GM12878 (cell line): ENCODE results near the gene CCM2. TPM values are rescaled to one million over a fixed set of nuclear protein-coding genes. Genes with fewer than 3 reads are reported as not detected.

Experiments
- ATAC-seq: fragments of 200-7000 bp; cut with Tn5 transposase; 3 replicates; pipeline ENCODE4 v1.9.1; 2020; ENCODE audit warnings: mild to moderate bottlenecking, moderate library complexity
- BruUV-seq: library from RNA; stranded (reverse); fragments of 400-500 nt; replicated peaks from 2 replicates; lab custom pipeline; 2021; lab: Mats Ljungman, UMichigan
- CTCF ChIA-PET: fragments of 300-600 bp; sonication (Branson Sonifier 250); formaldehyde crosslinking; extraction: SDS; loops from one replicate; lab custom pipeline; 2021; ENCODE audit warnings: inconsistent platforms; lab: Yijun Ruan, JAX
- POLR2A ChIA-PET: fragments of 350-600 bp; formaldehyde crosslinking; extraction: SDS; loops from one replicate; lab custom pipeline; 2021; ENCODE audit warnings: inconsistent platforms; lab: Charles Lee
- RAD21 ChIA-PET: fragments of 300-600 bp; sonication (Branson Sonifier 250); formaldehyde crosslinking; loops from one replicate; lab custom pipeline; 2023; ENCODE audit warnings: antibody characterized with exemption; ENCODE audit not compliant: unreplicated experiment; lab: Charles Lee
- SMC1A ChIA-PET: fragments of 300-600 bp; sonication (Branson Sonifier 250); formaldehyde crosslinking; loops from one replicate; lab custom pipeline; 2023; ENCODE audit not compliant: unreplicated experiment, uncharacterized antibody; lab: Charles Lee
- DNase-seq: peaks from one replicate; pipeline ENCODE4 v3.0.0-alpha.2; 2011; ENCODE audit warnings: low read depth, low spot score
- FAIRE-seq: peaks from 3 replicates; lab custom pipeline; 2011; peaks lifted over from hg19 to GRCh38; lab: Jason Lieb, UNC
- H2AFZ ChIP-seq: 2 replicates; pipeline ENCODE4 v1.6.0; 2011; ENCODE audit warnings: low read depth, low read length, control low read depth; ENCODE audit not compliant: control insufficient read depth
- H3K27ac ChIP-seq: 2 replicates; pipeline ENCODE4 v1.5.1; 2011; ENCODE audit warnings: control low read depth; ENCODE audit not compliant: control insufficient read depth, insufficient read depth
- H3K27me3 ChIP-seq, 2 experiments: replicated peaks in 1 of 2; 2 replicates each; pipeline versions ENCODE4 v1.6.0 to v1.6.1; 2011; ENCODE audit warnings: low read length in 1 of 2; ENCODE audit not compliant: control insufficient read depth in 2 of 2, insufficient read depth in 2 of 2
- H3K36me3 ChIP-seq, 2 experiments: 2 replicates each; pipeline ENCODE4 v1.5.1; 2011; ENCODE audit warnings: low read length in 1 of 2; ENCODE audit not compliant: control insufficient read depth in 2 of 2, insufficient read depth in 2 of 2
- H3K4me1 ChIP-seq: 2 replicates; pipeline ENCODE4 v1.6.1; 2011; ENCODE audit warnings: mild to moderate bottlenecking, low read length, moderate library complexity, mixed read lengths; ENCODE audit not compliant: control insufficient read depth, insufficient read depth
- H3K4me2 ChIP-seq: 2 replicates; pipeline ENCODE4 v1.6.0; 2011; ENCODE audit warnings: control low read depth; ENCODE audit not compliant: control insufficient read depth, insufficient read depth
- H3K4me3 ChIP-seq: fragments of 200-600 bp; sonication (generic); 2 replicates; pipeline ENCODE4 v1.5.1; 2016
- H3K79me2 ChIP-seq: 2 replicates; pipeline ENCODE4 v1.6.0; 2011; ENCODE audit warnings: low read length; ENCODE audit not compliant: control insufficient read depth, insufficient read depth
- H3K9ac ChIP-seq: 2 replicates; pipeline ENCODE4 v1.8.0; 2011; ENCODE audit warnings: low read length, control low read depth, mixed read lengths; ENCODE audit not compliant: control insufficient read depth, insufficient read depth
- H3K9me3 ChIP-seq: replicated peaks from 3 replicates; pipeline ENCODE4 v1.5.1; 2011; ENCODE audit warnings: mild to moderate bottlenecking, low read length; ENCODE audit not compliant: control insufficient read depth, insufficient read depth
- H4K20me1 ChIP-seq: 2 replicates; pipeline ENCODE4 v1.6.0; 2011; ENCODE audit not compliant: control insufficient read depth, insufficient read depth
- MXI1 ChIP-seq: fragments of 150-350 bp; IDR thresholded peaks from 2 replicates; pipeline ENCODE4 v1.6.1; 2011; ENCODE audit warnings: low read depth, mild to moderate bottlenecking, inconsistent platforms, low read length, improper control_type of control experiment
- WGBS: methylation state at CpG from one replicate; pipeline ENCODE4 v1.1.6; 2016; ENCODE audit warnings: low lambda C conversion rate; ENCODE audit not compliant: insufficient replicate concordance, insufficient coverage; ENCODE audit errors: missing lambda C conversion rate; 5-methylcytosine and 5-hydroxymethylcytosine counted together
- in situ Hi-C: fragments of 300-500 bp; cut with MboI; formaldehyde crosslinking; loops from 9 replicates; pipeline ENCODE4 v1.14.3; 2018; ENCODE audit warnings: mixed read lengths
- intact Hi-C: fragments of 100-400 bp; cut with micrococcal nuclease; formaldehyde crosslinking; loops from one replicate; pipeline ENCODE4 v1.14.2; 2022; ENCODE audit not compliant: unreplicated experiment
- polyA plus RNA-seq, 11 experiments: library from polyadenylated mRNA; depleted of rRNA in 4 of 11; unstranded in 6 of 11; stranded (reverse) in 5 of 11; fragments of >200 nt; fragmentation: Nextera tagmentation in 4 of 11; fragmentation: Illumina TruSeq in 1 of 11; extraction: Ambion mirVana in 4 of 11; extraction: Trizol in 1 of 11; gene quantifications; 1 replicate in 1 of 11; 2 replicates in 10 of 11; pipeline versions ENCODE4 v1.2.1 to v1.2.3, GENCODE V29; 2011 to 2016; ENCODE audit warnings: inconsistent platforms in 2 of 11, missing spikeins in 2 of 11, low read depth in 1 of 11
- total RNA-seq, 4 experiments: library from RNA; depleted of rRNA in 3 of 4; stranded (reverse); fragments of >200 nt in 3 of 4; fragmentation: Illumina TruSeq in 1 of 4; extraction: Trizol in 1 of 4; gene quantifications; 2 replicates each; pipeline versions ENCODE4 v1.2.1 to v1.2.3, GENCODE V29; 2013 to 2021
- TF ChIP-seq, protein P1 (sequence below): IDR thresholded peaks from 2 replicates; pipeline ENCODE4 v1.6.1; 2012; ENCODE audit warnings: improper control_type of control experiment, low read depth, low read length; ENCODE audit not compliant: insufficient replicate concordance

The CCM2 gene
- total and polyA plus RNA-seq, 10 of the 15 experiments (the other 5 are each of a cell fraction or from before 2014, with no cell fraction given) = 1.00 to 82.3 (median 48.7) TPM

DNA sequence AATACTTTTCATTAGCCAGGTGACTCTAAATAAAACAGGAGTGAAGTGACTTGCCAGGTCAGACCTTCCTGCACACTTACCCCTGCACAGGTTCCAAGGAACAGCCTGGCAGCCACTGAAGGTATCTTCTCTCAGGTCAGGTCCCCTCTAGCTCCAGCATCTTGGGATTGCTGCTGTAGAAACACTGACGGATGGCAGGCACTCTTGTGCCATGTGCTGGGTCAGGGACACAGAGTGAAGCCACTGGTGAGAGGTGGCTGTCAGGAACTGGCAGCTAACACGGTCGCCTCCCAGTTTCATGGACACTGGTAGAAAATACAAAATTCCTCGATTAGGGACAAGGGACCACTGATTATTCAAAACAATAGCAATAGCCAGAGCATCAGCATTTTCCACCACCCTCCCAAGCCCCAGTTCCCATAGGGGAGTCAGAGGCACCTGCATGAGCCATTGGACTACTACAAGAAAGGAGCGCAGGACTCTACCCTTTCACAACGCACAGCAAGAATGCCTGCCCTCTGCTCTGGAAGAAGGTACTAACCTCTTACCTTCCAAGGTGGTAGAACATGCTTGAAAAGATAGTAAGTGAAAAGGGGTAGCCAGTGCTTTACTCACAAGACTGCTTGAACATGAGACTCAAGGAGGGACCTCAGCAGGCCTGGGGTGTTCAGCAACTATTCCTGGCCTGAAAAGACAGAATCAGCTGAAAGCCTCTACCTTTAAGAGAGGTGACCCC is 16.1 kb upstream of the CCM2 start:
- H3K4me2 ChIP-seq = peak overlapping the region; percentile 94
- RAD21 ChIA-PET = interaction anchor here (0.7 to 14.6 kb wide), 4 partner anchors 10 to 523 kb away, joined by 3 to 303 read pairs (median 25); partner anchors contain the start of gene CCM2
- no peak for DNase-seq
- no peaks in the 10 kb centered on the region for H3K27me3 ChIP-seq
- intact Hi-C loops (no loop called here), in situ Hi-C loops (no loop called here)
- H4K20me1 ChIP-seq = peaks cover 3% of the 10 kb centered on the region
- 0 out of 2 replicates have a peak, but pooled peaks have one; percentile 18 for TF ChIP-seq MXI1
- TF ChIP-seq, protein P1, sequence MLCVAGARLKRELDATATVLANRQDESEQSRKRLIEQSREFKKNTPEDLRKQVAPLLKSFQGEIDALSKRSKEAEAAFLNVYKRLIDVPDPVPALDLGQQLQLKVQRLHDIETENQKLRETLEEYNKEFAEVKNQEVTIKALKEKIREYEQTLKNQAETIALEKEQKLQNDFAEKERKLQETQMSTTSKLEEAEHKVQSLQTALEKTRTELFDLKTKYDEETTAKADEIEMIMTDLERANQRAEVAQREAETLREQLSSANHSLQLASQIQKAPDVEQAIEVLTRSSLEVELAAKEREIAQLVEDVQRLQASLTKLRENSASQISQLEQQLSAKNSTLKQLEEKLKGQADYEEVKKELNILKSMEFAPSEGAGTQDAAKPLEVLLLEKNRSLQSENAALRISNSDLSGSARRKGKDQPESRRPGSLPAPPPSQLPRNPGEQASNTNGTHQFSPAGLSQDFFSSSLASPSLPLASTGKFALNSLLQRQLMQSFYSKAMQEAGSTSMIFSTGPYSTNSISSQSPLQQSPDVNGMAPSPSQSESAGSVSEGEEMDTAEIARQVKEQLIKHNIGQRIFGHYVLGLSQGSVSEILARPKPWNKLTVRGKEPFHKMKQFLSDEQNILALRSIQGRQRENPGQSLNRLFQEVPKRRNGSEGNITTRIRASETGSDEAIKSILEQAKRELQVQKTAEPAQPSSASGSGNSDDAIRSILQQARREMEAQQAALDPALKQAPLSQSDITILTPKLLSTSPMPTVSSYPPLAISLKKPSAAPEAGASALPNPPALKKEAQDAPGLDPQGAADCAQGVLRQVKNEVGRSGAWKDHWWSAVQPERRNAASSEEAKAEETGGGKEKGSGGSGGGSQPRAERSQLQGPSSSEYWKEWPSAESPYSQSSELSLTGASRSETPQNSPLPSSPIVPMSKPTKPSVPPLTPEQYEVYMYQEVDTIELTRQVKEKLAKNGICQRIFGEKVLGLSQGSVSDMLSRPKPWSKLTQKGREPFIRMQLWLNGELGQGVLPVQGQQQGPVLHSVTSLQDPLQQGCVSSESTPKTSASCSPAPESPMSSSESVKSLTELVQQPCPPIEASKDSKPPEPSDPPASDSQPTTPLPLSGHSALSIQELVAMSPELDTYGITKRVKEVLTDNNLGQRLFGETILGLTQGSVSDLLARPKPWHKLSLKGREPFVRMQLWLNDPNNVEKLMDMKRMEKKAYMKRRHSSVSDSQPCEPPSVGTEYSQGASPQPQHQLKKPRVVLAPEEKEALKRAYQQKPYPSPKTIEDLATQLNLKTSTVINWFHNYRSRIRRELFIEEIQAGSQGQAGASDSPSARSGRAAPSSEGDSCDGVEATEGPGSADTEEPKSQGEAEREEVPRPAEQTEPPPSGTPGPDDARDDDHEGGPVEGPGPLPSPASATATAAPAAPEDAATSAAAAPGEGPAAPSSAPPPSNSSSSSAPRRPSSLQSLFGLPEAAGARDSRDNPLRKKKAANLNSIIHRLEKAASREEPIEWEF = no peak
- CTCF ChIA-PET = interaction anchor here (1.0 to 5.9 kb wide), 6 partner anchors 10 to 378 kb away, joined by 3 to 48 read pairs (median 7); partner anchors contain the start of gene OGDH
- H3K36me3 ChIP-seq = peaks cover 19 to 21% of the 10 kb centered on the region in 2 experiments
- peak overlapping the region; percentile 82 for H3K9ac ChIP-seq
- H3K4me1 ChIP-seq = peaks cover 44% of the 10 kb centered on the region
- SMC1A ChIA-PET = interaction anchor here (0.9 to 16.7 kb wide), 5 partner anchors 10 to 130 kb away, joined by 3 to 303 read pairs (median 3); partner anchors contain the start of gene CCM2
- no peak for FAIRE-seq
- H3K27ac ChIP-seq = peak overlapping the region; percentile 86
- peak overlapping the region; percentile 93 for H3K4me3 ChIP-seq
- no peak for ATAC-seq
- no peak overlapping the region for H2AFZ ChIP-seq
- POLR2A ChIA-PET = interaction anchor here (0.5 to 16.1 kb wide), 7 partner anchors 10 to 1397 kb away, joined by 3 to 280 read pairs (median 5); partner anchors contain the start of gene CCM2
- 28% methylated on average over 6 of the region's 6 CpGs for WGBS
- peaks cover 61% of the 10 kb centered on the region for H3K79me2 ChIP-seq
- no TSS peak for BruUV-seq
- no peaks in the 10 kb centered on the region for H3K9me3 ChIP-seq
